H9 (cell line): Measurements from ENCODE around the gene BCAS3. TPM values are rescaled to one million over a fixed set of nuclear protein-coding genes. Genes with fewer than 3 reads are reported as not detected.

Experiments used
- DNase-seq: peaks from one replicate; pipeline ENCODE4 v3.0.0-alpha.2; 2017
- H2AFZ ChIP-seq: one replicate; pipeline ENCODE4 v1.6.1; 2013; ENCODE audit warnings: mild to moderate bottlenecking, low read length, control low read depth, moderate library complexity
- H2AK5ac ChIP-seq: 2 replicates; pipeline ENCODE4 v1.6.1; 2013; ENCODE audit warnings: low read length, control low read depth, mixed read lengths; ENCODE audit not compliant: insufficient read length
- H2BK120ac ChIP-seq: one replicate; pipeline ENCODE4 v1.6.1; 2013; ENCODE audit warnings: low read depth, mild to moderate bottlenecking, low read length, control low read depth, inconsistent platforms; ENCODE audit not compliant: poor library complexity, severe bottlenecking
- H2BK12ac ChIP-seq: 2 replicates; pipeline ENCODE4 v1.6.1; 2013; ENCODE audit warnings: low read length, control low read depth, mixed read lengths, low read depth; ENCODE audit not compliant: insufficient read length
- H2BK15ac ChIP-seq: 2 replicates; pipeline ENCODE4 v1.6.1; 2013; ENCODE audit warnings: low read depth, low read length, control low read depth
- H2BK20ac ChIP-seq: one replicate; pipeline ENCODE4 v1.6.1; 2013; ENCODE audit warnings: low read depth, mild to moderate bottlenecking, low read length, control low read depth, inconsistent platforms; ENCODE audit not compliant: poor library complexity, severe bottlenecking
- H2BK5ac ChIP-seq: 2 replicates; pipeline ENCODE4 v1.6.1; 2013; ENCODE audit warnings: low read length, control low read depth, mixed read lengths; ENCODE audit not compliant: insufficient read length
- H3K14ac ChIP-seq: 2 replicates; pipeline ENCODE4 v1.6.1; 2013; ENCODE audit warnings: low read length, control low read depth; ENCODE audit not compliant: insufficient read depth
- H3K18ac ChIP-seq: 2 replicates; pipeline ENCODE4 v1.6.1; 2013; ENCODE audit warnings: low read depth, mild to moderate bottlenecking, mixed read lengths, low read length, control low read depth; ENCODE audit not compliant: insufficient read length
- H3K23ac ChIP-seq: 2 replicates; pipeline ENCODE4 v1.6.1; 2013; ENCODE audit warnings: low read length, control low read depth, mixed read lengths, low read depth; ENCODE audit not compliant: insufficient read length
- H3K23me2 ChIP-seq: 2 replicates; pipeline ENCODE4 v1.6.1; 2013; ENCODE audit warnings: low read depth, mild to moderate bottlenecking, mixed read lengths, low read length, control low read depth; ENCODE audit not compliant: insufficient read length, poor library complexity, severe bottlenecking
- H3K27ac ChIP-seq: 2 replicates; pipeline ENCODE4 v1.5.1; 2013; ENCODE audit warnings: low read length, control low read depth, mixed read lengths, low read depth; ENCODE audit not compliant: insufficient read length
- H3K27me3 ChIP-seq: 2 replicates; pipeline ENCODE4 v1.6.1; 2013; ENCODE audit warnings: low read length, control low read depth, inconsistent platforms; ENCODE audit not compliant: insufficient read depth
- H3K4ac ChIP-seq: 2 replicates; pipeline ENCODE4 v1.6.1; 2013; ENCODE audit warnings: low read depth, mild to moderate bottlenecking, control low read depth, inconsistent platforms, low read length, moderate library complexity
- H3K4me1 ChIP-seq: 2 replicates; pipeline ENCODE4 v1.6.1; 2013; ENCODE audit warnings: low read length, control low read depth, inconsistent platforms; ENCODE audit not compliant: insufficient read depth
- H3K4me2 ChIP-seq: 2 replicates; pipeline ENCODE4 v1.6.1; 2013; ENCODE audit warnings: low read length, control low read depth, mixed read lengths; ENCODE audit not compliant: insufficient read length, insufficient read depth
- H3K56ac ChIP-seq: 2 replicates; pipeline ENCODE4 v1.6.1; 2013; ENCODE audit warnings: low read depth, mild to moderate bottlenecking, mixed read lengths, low read length, control low read depth; ENCODE audit not compliant: insufficient read length
- H3K79me1 ChIP-seq: 2 replicates; pipeline ENCODE4 v1.6.1; 2013; ENCODE audit warnings: low read depth, mild to moderate bottlenecking, moderate library complexity, low read length, control low read depth, inconsistent platforms; ENCODE audit not compliant: insufficient read depth, poor library complexity, severe bottlenecking
- H3K79me2 ChIP-seq: 2 replicates; pipeline ENCODE4 v1.6.1; 2013; ENCODE audit warnings: low read length, control low read depth, inconsistent platforms; ENCODE audit not compliant: insufficient read depth
- H3K9ac ChIP-seq: 2 replicates; pipeline ENCODE4 v1.6.1; 2013; ENCODE audit warnings: low read length, control low read depth, mixed read lengths; ENCODE audit not compliant: insufficient read length; ENCODE audit errors: extremely low read depth
- H3K9me3 ChIP-seq: one replicate; pipeline ENCODE4 v1.6.1; 2013; ENCODE audit warnings: low read depth, low read length, inconsistent platforms; ENCODE audit not compliant: control insufficient read depth
- H3T11ph ChIP-seq: one replicate; pipeline ENCODE4 v1.6.1; 2013; ENCODE audit warnings: mild to moderate bottlenecking, low read length, control low read depth, inconsistent platforms
- H4K20me1 ChIP-seq: one replicate; pipeline ENCODE4 v1.6.1; 2013; ENCODE audit not compliant: control insufficient read depth, insufficient read length, insufficient read depth
- H4K5ac ChIP-seq: 2 replicates; pipeline ENCODE4 v1.6.1; 2013; ENCODE audit warnings: low read depth, mild to moderate bottlenecking, mixed read lengths, low read length, control low read depth; ENCODE audit not compliant: insufficient read length
- H4K8ac ChIP-seq: replicated peaks from 2 replicates; pipeline ENCODE4 v1.6.1; 2013; ENCODE audit warnings: low read length, control low read depth, mixed read lengths, low read depth; ENCODE audit not compliant: insufficient read length
- H4K91ac ChIP-seq: 2 replicates; pipeline ENCODE4 v1.6.1; 2013; ENCODE audit warnings: low read depth, mild to moderate bottlenecking, moderate library complexity, mixed read lengths, low read length, control low read depth; ENCODE audit not compliant: insufficient read length
- H3K27ac Mint-ChIP-seq, 3 experiments: 2 replicates in 2 of 3; 3 replicates in 1 of 3; pipeline ENCODE4 v1.8.0; 2020 to 2021; ENCODE audit warnings: mixed read lengths in 3 of 3, mild to moderate bottlenecking in 1 of 3, moderate library complexity in 1 of 3
- H3K27me3 Mint-ChIP-seq: 2 replicates; pipeline ENCODE4 v1.8.0; 2021; ENCODE audit warnings: low read depth, mild to moderate bottlenecking, moderate library complexity, mixed read lengths
- H3K36me3 Mint-ChIP-seq, 3 experiments: 2 replicates in 2 of 3; 3 replicates in 1 of 3; pipeline ENCODE4 v1.8.0; 2020 to 2021; ENCODE audit warnings: low read depth in 3 of 3, mixed read lengths in 3 of 3; ENCODE audit not compliant: insufficient read depth in 1 of 3
- H3K4me1 Mint-ChIP-seq, 2 experiments: 2 replicates each; pipeline ENCODE4 v1.8.0; 2020; ENCODE audit warnings: mixed read lengths in 2 of 2
- H3K4me3 Mint-ChIP-seq, 2 experiments: 2 replicates in 1 of 2; 3 replicates in 1 of 2; pipeline ENCODE4 v1.8.0; 2020 to 2021; ENCODE audit warnings: mild to moderate bottlenecking in 2 of 2, mixed read lengths in 2 of 2, moderate library complexity in 1 of 2
- H3K9me3 Mint-ChIP-seq, 2 experiments: 2 replicates in 1 of 2; 3 replicates in 1 of 2; pipeline ENCODE4 v1.8.0; 2020; ENCODE audit warnings: mild to moderate bottlenecking in 2 of 2, mixed read lengths in 2 of 2, moderate library complexity in 1 of 2
- CTCF ChIP-seq: fragments of 200-600 bp; sonication (generic); conservative IDR thresholded peaks from 3 replicates; pipeline ENCODE4 v1.8.0; 2021; ENCODE audit warnings: antibody characterized with exemption, mild to moderate bottlenecking
- WGBS: extraction: QIAGEN DNeasy Blood & Tissue Kit; methylation state at CpG from one replicate; pipeline ENCODE4 v1.1.7; 2013; ENCODE audit warnings: missing lambda C conversion rate, low lambda C conversion rate, mixed read lengths; ENCODE audit not compliant: insufficient read length; ENCODE audit errors: extremely low coverage; 5-methylcytosine and 5-hydroxymethylcytosine counted together
- total RNA-seq: library from RNA; stranded (reverse); gene quantifications from 2 replicates; pipeline ENCODE4 v1.2.1, GENCODE V29; 2021

The BCAS3 gene
- total RNA-seq, 1 experiment from 2014 or later = 22.4 TPM

GRCh38 chr17:61177351-61177750 lies 499.7 kb downstream of the BCAS3 start:
- no peak for DNase-seq
- Histone ChIP-seq H2BK5ac (no peak overlapping the region), H3K18ac (no peak overlapping the region), H4K8ac (no peak overlapping the region), H3K79me2 (no peaks in the 10 kb centered on the region), H3K4ac (no peak overlapping the region), H2BK120ac (no peak overlapping the region), H3K79me1 (no peaks in the 10 kb centered on the region), H3K9ac (no peak overlapping the region), H2BK12ac (no peak overlapping the region), H2BK20ac (no peak overlapping the region), H3K27me3 (no peaks in the 10 kb centered on the region), H3K14ac (no peak overlapping the region), H4K91ac (no peak overlapping the region), H3K9me3 (no peaks in the 10 kb centered on the region), H3K4me2 (no peak overlapping the region), H3K56ac (no peak overlapping the region), H3K23ac (no peak overlapping the region), H3K23me2 (no peaks in the 10 kb centered on the region), H3K4me1 (no peaks in the 10 kb centered on the region), H2BK15ac (no peak overlapping the region), H2AK5ac (no peak overlapping the region), H4K5ac (no peak overlapping the region), H4K20me1 (no peaks in the 10 kb centered on the region), H2AFZ (no peak overlapping the region), H3T11ph (no peak overlapping the region), H3K27ac (no peak overlapping the region)
- Mint-ChIP-seq H3K36me3 (no peaks in the 10 kb centered on the region), H3K27ac (no peak overlapping the region), H3K9me3 (no peaks in the 10 kb centered on the region), H3K4me3 (no peak overlapping the region), H3K27me3 (no peaks in the 10 kb centered on the region; the same call in 1 of the 2 replicates), H3K4me1 (peaks cover 5 to 8% of the 10 kb centered on the region in 2 experiments)
- no peak for TF ChIP-seq CTCF
- WGBS = no CpG with 5 or more reads among the region's 2 CpGs
